Measurements from ENCODE around the gene ADIRF. TPM values are rescaled to one million over a fixed set of nuclear protein-coding genes. Genes with fewer than 3 reads are reported as not detected.

The ADIRF gene
- total RNA-seq, 1 experiment from 2014 or later, result 0.70 TPM

GRCh38 chr10:86953747-86954680, 14.3 kb upstream of the ADIRF start (continued):
- 0 out of 2 replicates have a peak, but pooled peaks have one; percentile 75 for TF ChIP-seq AFF4 (CRISPR knock-in tag; IDR thresholded peaks at IDR 0.05; ENCODE audit: borderline replicate concordance)
- TF ChIP-seq FOXJ3 (CRISPR knock-in tag; IDR thresholded peaks at IDR 0.05; ENCODE audit: borderline replicate concordance), result peak; percentile 10; the same call in 1 of the 2 replicates
- TF ChIP-seq MXD4 (CRISPR knock-in tag; IDR thresholded peaks at IDR 0.05; ENCODE audit: borderline replicate concordance), result no peak
- TF ChIP-seq ZNF263 (CRISPR knock-in tag; IDR thresholded peaks at IDR 0.05; ENCODE audit: low read depth), result no peak
- TF ChIP-seq NR2C2 (CRISPR knock-in tag; IDR thresholded peaks at IDR 0.05), result no peak
- no peak for TF ChIP-seq PRRX2 (CRISPR knock-in tag; IDR thresholded peaks at IDR 0.05)
- TF ChIP-seq GABPB1 (CRISPR knock-in tag; IDR thresholded peaks at IDR 0.05), result no peak
- TF ChIP-seq ETV6 (CRISPR knock-in tag; IDR thresholded peaks at IDR 0.05), result peak; percentile 90
- no peak for TF ChIP-seq ZNF138 (CRISPR knock-in tag; conservative IDR thresholded peaks at IDR 0.05)
- no peak for TF ChIP-seq MYBL2 (CRISPR knock-in tag; IDR thresholded peaks at IDR 0.05)
- no peak for TF ChIP-seq ATF1 (CRISPR knock-in tag; IDR thresholded peaks at IDR 0.05)
- TF ChIP-seq SP1 (CRISPR knock-in tag; conservative IDR thresholded peaks at IDR 0.05), result peak; percentile 87
- peak; percentile 55; the same call in 1 of the 2 replicates for TF ChIP-seq FOXP1 (CRISPR knock-in tag; IDR thresholded peaks at IDR 0.05; ENCODE audit: borderline replicate concordance)
- no peak for TF ChIP-seq ZNF416 (CRISPR knock-in tag; IDR thresholded peaks at IDR 0.05)
- no peak for TF ChIP-seq ZNF512 (CRISPR knock-in tag; IDR thresholded peaks at IDR 0.05; ENCODE audit: borderline replicate concordance)
- no peak for TF ChIP-seq CBFB (CRISPR knock-in tag; IDR thresholded peaks at IDR 0.05; ENCODE audit: low read depth)
- TF ChIP-seq TP53 (CRISPR knock-in tag; IDR thresholded peaks at IDR 0.05), result no peak
- TF ChIP-seq ZNF219 (CRISPR knock-in tag; IDR thresholded peaks at IDR 0.05; ENCODE audit: borderline replicate concordance), result no peak
- TF ChIP-seq IRF2 (CRISPR knock-in tag; IDR thresholded peaks at IDR 0.05; ENCODE audit: borderline replicate concordance, low read depth), result no peak
- TF ChIP-seq, protein P1, sequence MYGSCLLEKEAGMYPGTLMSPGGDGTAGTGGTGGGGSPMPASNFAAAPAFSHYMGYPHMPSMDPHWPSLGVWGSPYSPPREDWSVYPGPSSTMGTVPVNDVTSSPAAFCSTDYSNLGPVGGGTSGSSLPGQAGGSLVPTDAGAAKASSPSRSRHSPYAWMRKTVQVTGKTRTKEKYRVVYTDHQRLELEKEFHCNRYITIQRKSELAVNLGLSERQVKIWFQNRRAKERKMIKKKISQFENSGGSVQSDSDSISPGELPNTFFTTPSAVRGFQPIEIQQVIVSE (CRISPR knock-in tag; IDR thresholded peaks at IDR 0.05; ENCODE audit: borderline replicate concordance), result no peak
- no peak for TF ChIP-seq TCF7 (CRISPR knock-in tag; IDR thresholded peaks at IDR 0.05; ENCODE audit: low read depth)
- TF ChIP-seq CREM (CRISPR knock-in tag; IDR thresholded peaks at IDR 0.05), result no peak
- TF ChIP-seq, protein P2, sequence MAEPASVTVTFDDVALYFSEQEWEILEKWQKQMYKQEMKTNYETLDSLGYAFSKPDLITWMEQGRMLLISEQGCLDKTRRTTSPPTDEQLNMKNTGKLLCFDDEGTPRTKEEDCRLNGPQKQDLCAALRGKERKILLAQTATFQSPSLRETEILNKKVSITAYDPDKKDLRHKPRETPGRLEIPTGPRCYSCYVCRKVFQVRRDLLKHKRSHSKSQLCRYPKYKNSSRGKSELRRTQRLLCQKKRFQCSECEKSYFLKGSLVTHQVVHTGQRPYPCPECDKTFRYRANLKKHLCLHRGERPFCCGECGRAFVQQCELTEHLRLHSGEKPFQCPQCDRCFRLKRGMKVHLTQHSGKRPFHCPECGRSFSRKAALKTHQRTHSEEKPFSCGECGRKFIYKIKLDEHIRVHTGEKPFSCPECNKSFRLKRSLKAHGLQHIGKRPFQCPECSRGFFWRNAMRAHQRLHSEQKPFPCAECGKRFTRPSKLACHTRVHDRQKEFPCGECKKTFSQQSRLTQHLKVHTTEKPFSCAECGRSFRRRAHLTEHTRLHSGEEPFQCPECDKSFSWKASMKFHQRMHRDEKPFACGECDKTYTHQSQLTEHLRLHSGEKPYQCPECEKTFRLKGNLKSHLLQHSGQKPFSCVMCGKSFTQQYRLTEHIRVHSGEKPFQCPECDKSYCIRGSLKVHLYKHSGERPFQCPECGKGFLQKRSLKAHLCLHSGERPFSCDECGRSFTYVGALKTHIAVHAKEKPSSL (CRISPR knock-in tag; conservative IDR thresholded peaks at IDR 0.05), result no peak
- no peak for TF ChIP-seq NR3C1 (CRISPR knock-in tag; conservative IDR thresholded peaks at IDR 0.05; ENCODE audit: low read depth)
- no peak for TF ChIP-seq NFYB (CRISPR knock-in tag; conservative IDR thresholded peaks at IDR 0.05; ENCODE audit: low read depth)
- no peak for TF ChIP-seq KAT7 (CRISPR knock-in tag; IDR thresholded peaks at IDR 0.05; ENCODE audit: borderline replicate concordance)
- TF ChIP-seq ZNF396 (CRISPR knock-in tag; IDR thresholded peaks at IDR 0.05; ENCODE audit: borderline replicate concordance), result no peak
- TF ChIP-seq ZNF317 (CRISPR knock-in tag; IDR thresholded peaks at IDR 0.05; ENCODE audit: borderline replicate concordance, low read depth), result no peak
- TF ChIP-seq OVOL2 (CRISPR knock-in tag; IDR thresholded peaks at IDR 0.05; ENCODE audit: borderline replicate concordance), result no peak
- TF ChIP-seq TEAD4 (CRISPR knock-in tag; IDR thresholded peaks at IDR 0.05), result no peak

Measured in WTC11 (cell line).